ENCODE measurements around the gene BCAS1. TPM values are rescaled to one million over a fixed set of nuclear protein-coding genes. Genes with fewer than 3 reads are reported as not detected.

Gene BCAS1
- total and polyA plus RNA-seq, 10 of the 15 experiments (the other 5 are each of a cell fraction or from before 2014, with no cell fraction given): 0.21 to 1.4 (median 0.55) TPM

DNA sequence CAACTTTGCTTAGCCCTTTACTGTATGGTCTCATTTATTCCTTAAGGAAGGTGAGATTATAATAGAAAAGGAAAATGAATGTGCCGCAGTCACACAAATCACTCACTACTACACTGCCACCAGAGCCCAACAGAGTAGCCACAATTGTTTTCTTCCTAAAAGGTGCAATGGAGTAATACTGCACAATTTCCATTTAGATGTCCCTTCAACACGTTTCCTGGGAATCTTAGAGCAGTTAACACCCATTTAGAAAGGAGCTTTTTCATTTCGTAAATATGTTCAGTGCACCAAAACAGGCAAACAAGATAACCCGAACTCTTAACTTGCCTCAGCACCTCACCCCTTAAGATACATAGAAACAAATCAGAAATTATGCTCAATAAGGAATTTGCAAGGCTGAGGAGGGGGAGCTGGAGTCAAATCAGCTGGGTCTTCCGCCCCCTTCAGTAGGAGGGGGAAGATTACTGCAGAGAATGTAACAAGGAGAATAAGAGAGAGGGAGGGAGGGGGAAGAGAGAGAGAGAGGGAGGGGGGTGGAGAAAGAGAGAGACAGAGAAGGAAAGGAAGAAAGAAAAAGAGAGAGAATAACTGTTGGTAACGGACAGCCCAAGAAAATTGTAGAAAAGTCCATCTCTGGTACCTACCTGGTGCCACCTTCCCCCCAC, 155.5 kb downstream of the BCAS1 start:
- CTCF ChIA-PET: interaction anchor here (0.6 to 5.9 kb wide), 32 partner anchors 8 to 502 kb away, joined by 3 to 258 read pairs (median 5); no protein-coding TSS in a partner anchor
- Histone ChIP-seq H3K4me1 (ENCODE audit: control insufficient read depth, insufficient read depth, low read length) (peaks cover 31% of the 10 kb centered on the region), H3K9ac (ENCODE audit: control insufficient read depth, insufficient read depth, low read length) (peak overlapping the region; percentile 80), H3K27ac (ENCODE audit: control insufficient read depth, insufficient read depth) (peak overlapping the region; percentile 97), H3K4me2 (ENCODE audit: control insufficient read depth, insufficient read depth) (peak overlapping the region; percentile 62), H3K79me2 (ENCODE audit: control insufficient read depth, insufficient read depth, low read length) (0 out of 2 replicates have a peak, but pooled peaks cover 2% of the 10 kb centered on the region), H3K27me3 (replicated peaks in 1 of 2; ENCODE audit: control insufficient read depth in 2 of 2, insufficient read depth in 2 of 2, low read length in 1 of 2) (no peaks in the 10 kb centered on the region), H3K9me3 (replicated peaks; ENCODE audit: control insufficient read depth, insufficient read depth, low read length) (no peaks in the 10 kb centered on the region), H4K20me1 (ENCODE audit: control insufficient read depth, insufficient read depth) (no peaks in the 10 kb centered on the region), H3K36me3 (ENCODE audit: control insufficient read depth in 2 of 2, insufficient read depth in 2 of 2, low read length in 1 of 2) (no peaks in the 10 kb centered on the region), H3K4me3 (peak overlapping the region; percentile 56), H2AFZ (ENCODE audit: control insufficient read depth, low read depth, low read length) (peak overlapping the region; percentile 46)
- no peak for FAIRE-seq
- intact Hi-C loops (cut with micrococcal nuclease; ENCODE audit: unreplicated experiment) (loop anchor here (1.0 to 5.0 kb wide), 9 partner anchors 22 to 502 kb away; no protein-coding TSS in a partner anchor), in situ Hi-C loops (cut with MboI) (no loop called here)
- TF ChIP-seq JUND (IDR thresholded peaks at IDR 0.05; ENCODE audit: low read depth, low read length) (no peak), SMARCA5 (IDR thresholded peaks at IDR 0.05) (0 out of 2 replicates have a peak, but pooled peaks have one; percentile 17), FOXK2 (IDR thresholded peaks at IDR 0.05) (peak; percentile 29; the same call in 1 of the 2 replicates), EGR1 (IDR thresholded peaks at IDR 0.05; ENCODE audit: borderline replicate concordance in 1 of 2, low read depth in 2 of 2, low read length in 2 of 2) (peak in 1 of 2 experiments; percentile 46; a peak in 1 of 3 replicates), NFIC (IDR thresholded peaks at IDR 0.05; ENCODE audit: low read depth, low read length) (no peak), FOS (IDR thresholded peaks at IDR 0.05; ENCODE audit: borderline replicate concordance, extremely low read depth, insufficient read length) (no peak), EP300 (IDR thresholded peaks at IDR 0.05; ENCODE audit: borderline replicate concordance in 1 of 2, control insufficient read depth in 1 of 2, low read depth in 2 of 2, low read length in 2 of 2) (no peak), SMAD1 (IDR thresholded peaks at IDR 0.05; ENCODE audit: low read depth, partially characterized antibody) (no peak), TAF1 (IDR thresholded peaks at IDR 0.05; ENCODE audit: borderline replicate concordance, low read depth, low read length) (no peak), SIN3A (IDR thresholded peaks at IDR 0.05; ENCODE audit: low read depth, low read length) (no peak), BMI1 (IDR thresholded peaks at IDR 0.05; ENCODE audit: borderline replicate concordance) (0 out of 2 replicates have a peak, but pooled peaks have one; percentile 18), PAX8 (IDR thresholded peaks at IDR 0.05) (0 out of 2 replicates have a peak, but pooled peaks have one; percentile 27), NFXL1 (IDR thresholded peaks at IDR 0.05; ENCODE audit: borderline replicate concordance) (peak; percentile 89), NRF1 (conservative IDR thresholded peaks at IDR 0.05; ENCODE audit: low read depth, low read length) (no peak), RAD21 (IDR thresholded peaks at IDR 0.05; ENCODE audit: insufficient read depth, low read depth, low read length) (peak; percentile 41), IKZF1 (conservative IDR thresholded peaks at IDR 0.05) (0 out of 2 replicates have a peak, but pooled peaks have one; percentile 7), ZNF274 (IDR thresholded peaks at IDR 0.05; ENCODE audit: insufficient read depth, insufficient read length) (no peak), KAT2A (conservative IDR thresholded peaks at IDR 0.05; ENCODE audit: control insufficient read depth, low read depth, low read length) (no peak), SMC3 (IDR thresholded peaks at IDR 0.05; ENCODE audit: borderline replicate concordance, low read length) (peak; percentile 16; the same call in 1 of the 2 replicates)
- TF ChIP-seq, protein P1, sequence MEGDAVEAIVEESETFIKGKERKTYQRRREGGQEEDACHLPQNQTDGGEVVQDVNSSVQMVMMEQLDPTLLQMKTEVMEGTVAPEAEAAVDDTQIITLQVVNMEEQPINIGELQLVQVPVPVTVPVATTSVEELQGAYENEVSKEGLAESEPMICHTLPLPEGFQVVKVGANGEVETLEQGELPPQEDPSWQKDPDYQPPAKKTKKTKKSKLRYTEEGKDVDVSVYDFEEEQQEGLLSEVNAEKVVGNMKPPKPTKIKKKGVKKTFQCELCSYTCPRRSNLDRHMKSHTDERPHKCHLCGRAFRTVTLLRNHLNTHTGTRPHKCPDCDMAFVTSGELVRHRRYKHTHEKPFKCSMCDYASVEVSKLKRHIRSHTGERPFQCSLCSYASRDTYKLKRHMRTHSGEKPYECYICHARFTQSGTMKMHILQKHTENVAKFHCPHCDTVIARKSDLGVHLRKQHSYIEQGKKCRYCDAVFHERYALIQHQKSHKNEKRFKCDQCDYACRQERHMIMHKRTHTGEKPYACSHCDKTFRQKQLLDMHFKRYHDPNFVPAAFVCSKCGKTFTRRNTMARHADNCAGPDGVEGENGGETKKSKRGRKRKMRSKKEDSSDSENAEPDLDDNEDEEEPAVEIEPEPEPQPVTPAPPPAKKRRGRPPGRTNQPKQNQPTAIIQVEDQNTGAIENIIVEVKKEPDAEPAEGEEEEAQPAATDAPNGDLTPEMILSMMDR (IDR thresholded peaks at IDR 0.05 in 2 of 3, conservative IDR thresholded peaks at IDR 0.05 in 1 of 3; ENCODE audit: control insufficient read depth in 2 of 3, extremely low read depth in 1 of 3, insufficient read depth in 1 of 3, low read depth in 3 of 3, low read length in 3 of 3): peak in 1 of 3 experiments; percentile 13; a peak in 1 of 6 replicates
- BruUV-seq (replicated peaks): TSS peak; percentile 15
- RAD21 ChIA-PET (ENCODE audit: unreplicated experiment): interaction anchor here (0.8 to 13.5 kb wide), 39 partner anchors 8 to 335 kb away, joined by 3 to 394 read pairs (median 7); no protein-coding TSS in a partner anchor
- WGBS (ENCODE audit: insufficient coverage, insufficient replicate concordance, low lambda C conversion rate, missing lambda C conversion rate): 9% methylated on average over 6 of the region's 6 CpGs
- POLR2A ChIA-PET: interaction anchor here (0.5 to 3.6 kb wide), 16 partner anchors 8 to 335 kb away, joined by 3 to 20 read pairs (median 4); no protein-coding TSS in a partner anchor
- no peak for DNase-seq (ENCODE audit: low read depth, low spot score)
- ATAC-seq: peak; percentile 4
- SMC1A ChIA-PET (ENCODE audit: uncharacterized antibody, unreplicated experiment): interaction anchor here (0.6 to 6.3 kb wide), 38 partner anchors 8 to 1603 kb away, joined by 3 to 384 read pairs (median 9); no protein-coding TSS in a partner anchor
